ENCODE measurements around the gene SNTB2.

The SNTB2 gene

GRCh38 chr16:69324013-69324531, 137.1 kb downstream of the SNTB2 start:
- no peak for TF ChIP-seq CTCF (IDR thresholded peaks at IDR 0.05; ENCODE audit: low read depth, low read length)
- Histone ChIP-seq H3K36me3 (peaks cover 96% of the 10 kb centered on the region), H3K4me3 (ENCODE audit: low read depth, low read length) (no peak overlapping the region), H3K27me3 (ENCODE audit: insufficient read depth, low read depth, severe bottlenecking) (no peaks in the 10 kb centered on the region), H3K27ac (no peak overlapping the region), H3K9me3 (ENCODE audit: severe bottlenecking) (no peaks in the 10 kb centered on the region)
- no peak for DNase-seq

- Histone ChIP-seq H3K36me3 (peaks cover 96% of the 10 kb centered on the region), H3K27me3 (ENCODE audit: insufficient read depth, low read depth, severe bottlenecking) (no peaks in the 10 kb centered on the region), H3K4me3 (ENCODE audit: low read depth, low read length) (no peak overlapping the region), H3K27ac (no peak overlapping the region), H3K9me3 (ENCODE audit: severe bottlenecking) (no peaks in the 10 kb centered on the region)
- TF ChIP-seq CTCF (IDR thresholded peaks at IDR 0.05; ENCODE audit: low read depth, low read length): no peak
- no peak for DNase-seq
Measured at GRCh38 chr16:69324585-69325253, 137.8 kb downstream of the SNTB2 start.

- Histone ChIP-seq H3K27ac (no peak overlapping the region), H3K36me3 (peaks cover 89% of the 10 kb centered on the region), H3K4me3 (ENCODE audit: low read depth, low read length) (no peak overlapping the region), H3K27me3 (ENCODE audit: insufficient read depth, low read depth, severe bottlenecking) (no peaks in the 10 kb centered on the region), H3K9me3 (ENCODE audit: severe bottlenecking) (no peaks in the 10 kb centered on the region)
- no peak for DNase-seq
- no peak for TF ChIP-seq CTCF (IDR thresholded peaks at IDR 0.05; ENCODE audit: low read depth, low read length)
Measured at GRCh38 chr16:69325784-69326171, 138.8 kb downstream of the SNTB2 start.

- H3K27ac ChIP-seq: no peak overlapping the region
- no peak for DNase-seq
- no peak for TF ChIP-seq CTCF (IDR thresholded peaks at IDR 0.05; ENCODE audit: low read depth, low read length)
- H3K36me3 ChIP-seq: peaks cover 85% of the 10 kb centered on the region
- no peaks in the 10 kb centered on the region for H3K9me3 ChIP-seq (ENCODE audit: severe bottlenecking)
- no peaks in the 10 kb centered on the region for H3K27me3 ChIP-seq (ENCODE audit: insufficient read depth, low read depth, severe bottlenecking)
- no peak overlapping the region for H3K4me3 ChIP-seq (ENCODE audit: low read depth, low read length)
Measured at GRCh38 chr16:69326172-69326873, 139.4 kb downstream of the SNTB2 start.

- no peak for TF ChIP-seq CTCF (IDR thresholded peaks at IDR 0.05; ENCODE audit: low read depth, low read length)
- no peaks in the 10 kb centered on the region for H3K9me3 ChIP-seq (ENCODE audit: severe bottlenecking)
- no peak for DNase-seq
- peaks cover 84% of the 10 kb centered on the region for H3K36me3 ChIP-seq
- H3K27ac ChIP-seq: no peak overlapping the region
- H3K4me3 ChIP-seq (ENCODE audit: low read depth, low read length): no peak overlapping the region
- no peaks in the 10 kb centered on the region for H3K27me3 ChIP-seq (ENCODE audit: insufficient read depth, low read depth, severe bottlenecking)
Measured at GRCh38 chr16:69327585-69328310, 140.8 kb downstream of the SNTB2 start.
